HFFc6 (cell line): Measurements from ENCODE around the gene ELMO1. TPM values are rescaled to one million over a fixed set of nuclear protein-coding genes. Genes with fewer than 3 reads are reported as not detected.

Experiments used
- DNase-seq: peaks from one replicate; pipeline ENCODE4 v3.0.0-alpha.2; 2018
- H3K27ac Mint-ChIP-seq: 2 replicates; pipeline ENCODE4 v1.8.0; 2020; ENCODE audit warnings: mild to moderate bottlenecking, mixed read lengths
- H3K27me3 Mint-ChIP-seq: 2 replicates; pipeline ENCODE4 v1.8.0; 2021; ENCODE audit warnings: mild to moderate bottlenecking, moderate library complexity, mixed read lengths; ENCODE audit not compliant: insufficient read depth
- H3K36me3 Mint-ChIP-seq: 2 replicates; pipeline ENCODE4 v1.8.0; 2021; ENCODE audit warnings: low read depth, mixed read lengths
- H3K4me1 Mint-ChIP-seq: 2 replicates; pipeline ENCODE4 v1.8.0; 2020; ENCODE audit warnings: low read depth, mixed read lengths
- H3K4me3 Mint-ChIP-seq: 2 replicates; pipeline ENCODE4 v1.8.0; 2020; ENCODE audit warnings: mild to moderate bottlenecking, moderate library complexity, mixed read lengths
- H3K9me3 Mint-ChIP-seq: 2 replicates; pipeline ENCODE4 v1.8.0; 2020; ENCODE audit warnings: mild to moderate bottlenecking, mixed read lengths
- total RNA-seq, 6 experiments: library from RNA; stranded (reverse); fragmentation: NEBNext Ultra II Directional; extraction: Animal tissue kit (Norgen Biotek cat#: 25700); gene quantifications; 2 replicates in 1 of 6; 3 replicates in 5 of 6; pipeline ENCODE4 v1.2.3, GENCODE V29; 2021
- TF ChIP-seq, protein P1 (sequence below): fragments of 200-600 bp; sonication (generic); IDR thresholded peaks from 2 replicates; pipeline ENCODE4 v1.5.0; 2021; ENCODE audit warnings: antibody characterized with exemption, mild to moderate bottlenecking

Gene ELMO1
- total RNA-seq, 6 experiments from 2014 or later: not detected

DNA sequence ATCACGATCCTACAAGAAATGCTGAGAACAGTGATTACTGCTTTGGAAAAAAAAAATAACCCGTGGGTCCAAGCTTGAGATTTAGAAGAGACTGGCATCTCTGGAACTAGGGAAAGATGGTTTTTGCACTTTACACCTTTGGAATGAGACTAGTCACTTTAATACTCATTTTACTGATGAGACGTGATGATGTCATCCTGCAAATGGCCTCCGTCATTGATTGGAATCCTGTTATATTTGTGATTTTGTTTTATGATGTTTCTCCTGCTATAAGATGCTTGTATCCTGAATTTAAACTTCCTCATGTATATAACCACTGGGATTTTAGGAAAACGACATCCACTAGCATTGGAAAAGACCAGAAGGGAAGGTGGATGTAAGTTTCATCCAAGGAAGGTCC lies 363.1 kb downstream of the ELMO1 start:
- no peak overlapping the region for H3K27ac Mint-ChIP-seq
- no peaks in the 10 kb centered on the region for H3K36me3 Mint-ChIP-seq
- H3K27me3 Mint-ChIP-seq: no peaks in the 10 kb centered on the region
- DNase-seq: no peak
- no peak overlapping the region for H3K4me3 Mint-ChIP-seq
- peaks cover 6% of the 10 kb centered on the region for H3K9me3 Mint-ChIP-seq
- TF ChIP-seq, protein P1, sequence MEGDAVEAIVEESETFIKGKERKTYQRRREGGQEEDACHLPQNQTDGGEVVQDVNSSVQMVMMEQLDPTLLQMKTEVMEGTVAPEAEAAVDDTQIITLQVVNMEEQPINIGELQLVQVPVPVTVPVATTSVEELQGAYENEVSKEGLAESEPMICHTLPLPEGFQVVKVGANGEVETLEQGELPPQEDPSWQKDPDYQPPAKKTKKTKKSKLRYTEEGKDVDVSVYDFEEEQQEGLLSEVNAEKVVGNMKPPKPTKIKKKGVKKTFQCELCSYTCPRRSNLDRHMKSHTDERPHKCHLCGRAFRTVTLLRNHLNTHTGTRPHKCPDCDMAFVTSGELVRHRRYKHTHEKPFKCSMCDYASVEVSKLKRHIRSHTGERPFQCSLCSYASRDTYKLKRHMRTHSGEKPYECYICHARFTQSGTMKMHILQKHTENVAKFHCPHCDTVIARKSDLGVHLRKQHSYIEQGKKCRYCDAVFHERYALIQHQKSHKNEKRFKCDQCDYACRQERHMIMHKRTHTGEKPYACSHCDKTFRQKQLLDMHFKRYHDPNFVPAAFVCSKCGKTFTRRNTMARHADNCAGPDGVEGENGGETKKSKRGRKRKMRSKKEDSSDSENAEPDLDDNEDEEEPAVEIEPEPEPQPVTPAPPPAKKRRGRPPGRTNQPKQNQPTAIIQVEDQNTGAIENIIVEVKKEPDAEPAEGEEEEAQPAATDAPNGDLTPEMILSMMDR: no peak
- H3K4me1 Mint-ChIP-seq: no peaks in the 10 kb centered on the region

DNA sequence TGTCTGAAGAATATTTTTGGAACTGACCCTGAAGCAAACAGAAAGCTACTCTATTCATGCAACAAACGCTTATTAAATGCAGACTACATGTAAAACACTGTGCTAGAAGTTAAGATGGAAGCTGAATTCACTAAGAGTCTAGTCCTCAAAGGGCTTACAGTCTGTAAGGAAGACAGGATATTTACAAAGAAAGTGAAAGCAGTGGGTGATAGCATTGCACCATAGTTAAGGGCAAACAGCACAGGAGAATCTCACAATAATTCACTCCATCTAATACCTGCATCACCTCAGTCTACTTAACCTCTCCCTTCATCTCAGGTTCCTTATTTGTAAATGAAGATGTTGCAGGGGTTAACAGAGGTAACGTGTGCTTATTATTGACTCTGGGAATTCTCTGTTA lies 364.4 kb downstream of the ELMO1 start:
- Mint-ChIP-seq H3K4me3 (no peak overlapping the region), H3K27ac (no peak overlapping the region), H3K4me1 (no peaks in the 10 kb centered on the region), H3K27me3 (no peaks in the 10 kb centered on the region), H3K9me3 (peaks cover 8% of the 10 kb centered on the region), H3K36me3 (no peaks in the 10 kb centered on the region)
- TF ChIP-seq, protein P1: no peak
- no peak for DNase-seq

DNA sequence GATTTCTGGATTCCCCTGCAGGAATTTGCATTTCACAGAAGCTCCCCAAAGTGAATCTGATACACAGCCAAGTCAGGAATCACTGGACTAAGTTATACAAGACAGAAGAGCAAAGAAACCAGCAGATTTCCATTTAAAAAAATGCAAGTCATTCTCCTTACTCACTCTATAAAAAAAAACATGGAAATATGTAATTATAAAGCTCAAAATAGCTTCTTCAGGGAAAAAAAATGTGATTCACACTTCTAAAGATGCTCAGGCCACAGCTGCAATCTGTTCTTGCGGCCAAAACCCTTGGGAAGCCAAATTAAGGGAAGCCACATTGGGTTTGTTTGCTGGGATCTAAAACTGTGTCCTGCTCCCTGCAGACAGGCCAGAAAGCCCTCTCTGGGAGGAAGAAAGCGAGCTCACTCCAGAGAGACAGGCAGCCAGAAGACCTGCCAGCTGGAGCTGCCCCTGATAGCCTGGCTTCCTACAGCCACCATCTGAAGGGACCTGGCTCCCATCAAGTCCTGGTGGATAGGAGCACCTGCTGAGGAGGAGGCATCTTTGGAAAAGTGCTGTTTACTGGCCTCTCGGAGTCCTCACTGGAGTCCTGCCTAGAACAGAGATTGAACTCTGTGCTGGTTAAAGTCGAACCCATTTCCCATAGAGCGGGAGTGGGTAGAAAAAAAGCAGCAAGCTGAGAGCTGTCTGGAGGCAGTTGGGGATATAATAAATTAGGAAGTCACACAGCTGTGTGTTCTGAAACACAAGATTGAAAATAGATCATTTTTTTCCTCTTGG lies 365.2 kb downstream of the ELMO1 start:
- Mint-ChIP-seq H3K9me3 (peaks cover 8% of the 10 kb centered on the region), H3K4me3 (no peak overlapping the region), H3K36me3 (no peaks in the 10 kb centered on the region), H3K27ac (no peak overlapping the region), H3K4me1 (no peaks in the 10 kb centered on the region), H3K27me3 (no peaks in the 10 kb centered on the region)
- peak; percentile 20 for DNase-seq
- TF ChIP-seq, protein P1: no peak

DNA sequence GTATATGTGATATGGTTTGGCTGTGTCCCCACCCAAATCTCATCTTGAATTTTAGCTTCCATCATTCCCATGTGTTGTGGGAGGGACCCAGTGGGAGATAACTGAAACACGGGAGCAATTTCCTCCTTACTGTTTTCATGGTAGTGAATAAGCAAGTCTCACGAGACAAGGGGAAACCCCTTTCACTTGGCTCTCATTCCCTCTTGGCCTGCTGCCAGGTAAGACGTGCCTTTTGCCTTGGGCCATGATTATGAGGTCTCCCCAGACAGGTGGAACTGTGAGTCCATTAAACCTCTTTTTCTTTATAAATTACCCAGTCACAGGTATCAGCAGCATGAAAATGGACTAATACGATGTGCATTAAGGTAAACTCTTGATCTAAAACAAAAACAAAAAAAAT lies 367.2 kb downstream of the ELMO1 start:
- TF ChIP-seq, protein P1: no peak
- H3K9me3 Mint-ChIP-seq: peaks cover 8% of the 10 kb centered on the region

DNA sequence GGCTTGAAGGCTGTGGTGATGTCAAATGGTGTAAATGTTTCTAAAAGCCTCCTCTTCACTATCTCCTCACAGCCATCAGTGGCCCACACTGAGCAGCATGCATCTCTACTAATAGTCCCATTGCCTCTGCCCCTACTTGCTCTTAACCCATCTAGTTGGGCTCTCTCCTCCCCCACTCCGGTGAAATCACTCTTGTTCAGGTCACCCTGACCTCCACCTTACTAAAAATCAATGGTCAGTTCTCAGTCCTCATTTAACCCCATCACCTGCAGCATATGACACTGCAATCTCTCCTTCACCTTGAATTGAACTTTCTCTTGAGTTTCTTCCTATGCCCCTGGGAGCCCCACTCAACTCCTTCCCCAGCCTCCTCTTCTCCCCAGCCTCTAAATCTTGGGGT lies 369.2 kb downstream of the ELMO1 start:
- Mint-ChIP-seq H3K27me3 (peaks cover 1% of the 10 kb centered on the region; the same call in 1 of the 2 replicates), H3K27ac (no peak overlapping the region), H3K4me1 (no peaks in the 10 kb centered on the region), H3K9me3 (peaks cover 8% of the 10 kb centered on the region), H3K4me3 (no peak overlapping the region), H3K36me3 (no peaks in the 10 kb centered on the region)
- no peak for DNase-seq
- TF ChIP-seq, protein P1: no peak

More for the DNA sequence above, 367.2 kb downstream of the ELMO1 start:
- Mint-ChIP-seq H3K36me3 (no peaks in the 10 kb centered on the region), H3K27me3 (peaks cover 1% of the 10 kb centered on the region; the same call in 1 of the 2 replicates), H3K4me1 (no peaks in the 10 kb centered on the region), H3K4me3 (no peak overlapping the region), H3K27ac (no peak overlapping the region)
- no peak for DNase-seq
